H1 (cell line): ENCODE measurements around the gene TBX15.

Experiments used
- ATF3 ChIP-seq: IDR thresholded peaks from 2 replicates; pipeline ENCODE4 v1.6.1; 2011; ENCODE audit warnings: low read depth, mild to moderate bottlenecking, low read length; ENCODE audit not compliant: insufficient read depth
- BRCA1 ChIP-seq: IDR thresholded peaks from 2 replicates; pipeline ENCODE4 v1.6.1; 2012; ENCODE audit warnings: low read depth, low read length, improper control_type of control experiment
- CHD7 ChIP-seq: fragments of 300-600 bp; sonication (generic); IDR thresholded peaks from 2 replicates; pipeline ENCODE4 v1.7.1; 2012; ENCODE audit warnings: low read length, moderate library complexity, mild to moderate bottlenecking, inconsistent platforms; ENCODE audit not compliant: insufficient replicate concordance
- CTCF ChIP-seq, 3 experiments: IDR thresholded peaks; 1 replicate in 2 of 3; 2 replicates in 1 of 3; pipeline versions ENCODE4 v1.5.1 to v1.6.1; 2011; ENCODE audit warnings: low read length in 3 of 3, mild to moderate bottlenecking in 3 of 3, inconsistent platforms in 2 of 3, low read depth in 1 of 3, moderate library complexity in 1 of 3; ENCODE audit not compliant: insufficient read depth in 1 of 3; ENCODE audit errors: control extremely low read depth in 1 of 3
- HDAC2 ChIP-seq, 2 experiments: fragments of 300-600 bp in 1 of 2; sonication (generic) in 1 of 2; IDR thresholded peaks; 2 replicates each; pipeline ENCODE4 v1.6.1; 2011 to 2012; ENCODE audit warnings: low read depth in 2 of 2, low read length in 2 of 2, mild to moderate bottlenecking in 2 of 2, moderate library complexity in 2 of 2, borderline replicate concordance in 1 of 2, inconsistent platforms in 1 of 2
- MAX ChIP-seq: IDR thresholded peaks from 2 replicates; pipeline ENCODE4 v1.6.1; 2012; ENCODE audit warnings: inconsistent platforms
- POLR2A ChIP-seq, 2 experiments: IDR thresholded peaks; 1 replicate in 1 of 2; 2 replicates in 1 of 2; pipeline ENCODE4 v1.6.1; 2011; ENCODE audit warnings: low read depth in 2 of 2, low read length in 2 of 2, mild to moderate bottlenecking in 2 of 2; ENCODE audit errors: control extremely low read depth in 1 of 2
- TBP ChIP-seq: IDR thresholded peaks from 2 replicates; pipeline ENCODE4 v1.6.1; 2011; ENCODE audit warnings: low read depth, low read length, improper control_type of control experiment

GRCh38 chr1:118947003-118947765 is 41.0 kb downstream of the TBX15 start:
- no peak for TF ChIP-seq CHD7
- no peak for TF ChIP-seq HDAC2 (IDR thresholded peaks at IDR 0.05; ENCODE audit: borderline replicate concordance in 1 of 2, low read depth in 2 of 2, low read length in 2 of 2)
- no peak for TF ChIP-seq TBP
- no peak for TF ChIP-seq CTCF (IDR thresholded peaks at IDR 0.05; ENCODE audit: control extremely low read depth in 1 of 3, insufficient read depth in 1 of 3, low read depth in 1 of 3, low read length in 3 of 3)
- no peak for TF ChIP-seq ATF3
- no peak for TF ChIP-seq BRCA1
- no peak for TF ChIP-seq POLR2A (IDR thresholded peaks at IDR 0.05; ENCODE audit: control extremely low read depth in 1 of 2, low read depth in 2 of 2, low read length in 2 of 2)
- no peak for TF ChIP-seq MAX
